ENCODE measurements around the gene TNKS1BP1.

TNKS1BP1 gene

DNA sequence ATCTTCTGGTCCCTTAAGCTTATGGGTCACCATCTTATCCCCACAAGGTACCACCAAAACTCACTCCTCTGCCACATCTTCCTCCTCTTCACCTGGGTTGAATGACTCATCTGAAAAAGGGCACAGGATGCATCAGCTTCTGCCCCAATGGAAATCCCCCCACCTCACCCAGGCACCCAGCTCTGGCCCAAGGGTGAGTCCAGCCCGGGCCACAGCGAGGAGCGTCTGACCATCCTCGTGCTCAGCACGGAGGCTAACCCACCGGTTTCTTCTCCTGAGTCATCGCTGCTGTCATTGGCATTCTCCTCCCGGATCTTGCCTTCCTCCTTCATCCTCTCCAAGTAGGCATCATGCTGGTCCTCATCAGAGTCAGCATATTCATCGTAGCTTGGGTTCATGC, 5.3 kb upstream of the TNKS1BP1 start:
- no peak for FAIRE-seq
- TF ChIP-seq, protein P1, sequence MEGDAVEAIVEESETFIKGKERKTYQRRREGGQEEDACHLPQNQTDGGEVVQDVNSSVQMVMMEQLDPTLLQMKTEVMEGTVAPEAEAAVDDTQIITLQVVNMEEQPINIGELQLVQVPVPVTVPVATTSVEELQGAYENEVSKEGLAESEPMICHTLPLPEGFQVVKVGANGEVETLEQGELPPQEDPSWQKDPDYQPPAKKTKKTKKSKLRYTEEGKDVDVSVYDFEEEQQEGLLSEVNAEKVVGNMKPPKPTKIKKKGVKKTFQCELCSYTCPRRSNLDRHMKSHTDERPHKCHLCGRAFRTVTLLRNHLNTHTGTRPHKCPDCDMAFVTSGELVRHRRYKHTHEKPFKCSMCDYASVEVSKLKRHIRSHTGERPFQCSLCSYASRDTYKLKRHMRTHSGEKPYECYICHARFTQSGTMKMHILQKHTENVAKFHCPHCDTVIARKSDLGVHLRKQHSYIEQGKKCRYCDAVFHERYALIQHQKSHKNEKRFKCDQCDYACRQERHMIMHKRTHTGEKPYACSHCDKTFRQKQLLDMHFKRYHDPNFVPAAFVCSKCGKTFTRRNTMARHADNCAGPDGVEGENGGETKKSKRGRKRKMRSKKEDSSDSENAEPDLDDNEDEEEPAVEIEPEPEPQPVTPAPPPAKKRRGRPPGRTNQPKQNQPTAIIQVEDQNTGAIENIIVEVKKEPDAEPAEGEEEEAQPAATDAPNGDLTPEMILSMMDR (IDR thresholded peaks at IDR 0.05; ENCODE audit: insufficient read depth, missing control alignments): no peak
- no peak for DNase-seq (ENCODE audit: insufficient read length, low spot score)

DNA sequence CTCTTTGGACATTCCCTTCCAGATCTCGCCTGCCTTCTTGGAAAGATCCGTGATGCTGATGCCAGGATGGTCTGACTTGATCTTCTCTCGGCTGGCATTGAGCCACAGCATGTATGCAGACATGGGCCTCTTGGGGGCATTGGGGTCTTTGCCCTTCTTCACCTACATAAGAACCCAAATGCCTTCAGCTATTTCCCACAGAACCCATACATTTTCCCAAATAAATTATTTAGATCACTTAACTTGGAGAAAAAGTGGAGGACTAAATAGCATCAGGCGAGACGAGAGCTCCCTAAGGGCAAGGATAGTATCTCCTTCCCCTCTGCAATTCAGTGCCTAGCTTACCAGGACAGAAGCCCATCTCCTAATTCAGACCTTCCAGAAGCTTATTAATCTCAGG, 3.0 kb upstream of the TNKS1BP1 start:
- TF ChIP-seq, protein P1 (IDR thresholded peaks at IDR 0.05; ENCODE audit: insufficient read depth, missing control alignments): no peak
- FAIRE-seq (no peak), DNase-seq (ENCODE audit: insufficient read length, low spot score) (no peak)

DNA sequence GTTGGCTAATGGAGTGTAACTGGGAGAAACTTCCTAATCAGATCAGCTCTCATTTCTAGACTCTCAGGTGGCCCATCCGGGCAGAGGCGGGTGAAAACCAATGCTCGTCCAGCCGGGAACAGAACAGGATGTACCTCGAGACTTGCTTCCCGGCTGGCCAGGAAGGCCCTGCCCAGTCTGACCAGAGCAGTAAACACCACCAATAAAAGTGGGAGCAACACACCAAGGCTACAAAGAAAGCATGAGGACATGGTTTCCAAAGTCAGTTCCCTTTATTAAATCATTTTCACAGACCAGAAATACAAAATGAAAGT, 940 bp upstream of the TNKS1BP1 start:
- TF ChIP-seq, protein P1 (IDR thresholded peaks at IDR 0.05; ENCODE audit: insufficient read depth, missing control alignments): no peak
- no peak for DNase-seq (ENCODE audit: insufficient read length, low spot score)
- no peak for FAIRE-seq

DNA sequence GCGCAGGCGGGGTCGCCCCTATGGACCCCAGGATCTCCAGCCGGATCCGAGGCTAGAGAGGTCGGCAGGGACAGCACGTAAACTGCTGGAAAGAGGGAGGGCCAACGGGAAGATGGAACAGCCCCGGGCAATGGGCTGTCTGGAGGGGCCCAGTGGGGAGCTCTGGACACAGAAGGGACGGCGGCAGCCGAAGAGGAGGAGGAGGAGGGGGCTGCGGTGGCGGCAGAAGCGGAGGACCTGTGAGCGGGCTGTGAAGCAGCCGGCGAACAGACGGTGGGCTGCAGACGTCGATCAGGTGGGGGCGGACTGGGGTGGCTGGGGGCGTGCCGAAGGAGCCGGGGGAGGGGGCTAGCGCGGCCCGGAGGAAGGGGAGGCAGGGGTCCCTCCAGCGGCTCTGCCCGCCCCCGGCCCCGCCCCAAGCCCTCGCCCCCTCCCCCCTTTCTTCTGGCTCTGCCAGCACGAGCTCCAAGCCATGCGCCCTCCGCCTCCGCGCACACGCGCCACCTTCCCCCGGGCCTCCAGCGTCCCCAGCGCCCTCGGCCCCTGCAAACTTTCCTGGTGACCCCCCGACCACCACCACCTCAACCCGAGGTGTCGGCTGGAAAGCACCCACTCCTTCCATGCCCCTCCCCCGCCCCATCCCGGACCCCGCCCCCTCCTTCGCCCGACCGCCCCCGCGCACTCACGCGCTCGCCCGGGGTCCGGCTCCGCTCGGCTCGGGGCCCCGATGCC, 432 bp downstream of the TNKS1BP1 start:
- DNase-seq (ENCODE audit: insufficient read length, low spot score) (peak; percentile 49), FAIRE-seq (no peak)
- TF ChIP-seq, protein P1 (IDR thresholded peaks at IDR 0.05; ENCODE audit: insufficient read depth, missing control alignments): no peak

DNA sequence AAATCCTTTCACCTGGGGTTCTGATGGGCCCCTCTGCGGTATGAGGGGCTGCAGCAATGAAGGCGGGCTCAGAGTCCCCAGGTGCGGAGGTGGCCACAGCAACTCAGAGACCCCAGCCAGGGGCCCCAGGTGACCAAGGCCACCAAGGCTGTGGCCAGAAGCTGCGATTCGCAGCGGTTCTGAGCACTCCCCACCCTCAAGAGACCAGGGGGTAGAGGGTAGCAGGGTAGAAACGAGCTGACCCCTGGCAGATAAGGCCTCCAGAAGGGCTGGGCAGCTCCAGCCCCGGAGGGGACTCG, 948 bp downstream of the TNKS1BP1 start:
- FAIRE-seq (no peak), DNase-seq (ENCODE audit: insufficient read length, low spot score) (no peak)
- TF ChIP-seq, protein P1 (IDR thresholded peaks at IDR 0.05; ENCODE audit: insufficient read depth, missing control alignments): no peak

DNA sequence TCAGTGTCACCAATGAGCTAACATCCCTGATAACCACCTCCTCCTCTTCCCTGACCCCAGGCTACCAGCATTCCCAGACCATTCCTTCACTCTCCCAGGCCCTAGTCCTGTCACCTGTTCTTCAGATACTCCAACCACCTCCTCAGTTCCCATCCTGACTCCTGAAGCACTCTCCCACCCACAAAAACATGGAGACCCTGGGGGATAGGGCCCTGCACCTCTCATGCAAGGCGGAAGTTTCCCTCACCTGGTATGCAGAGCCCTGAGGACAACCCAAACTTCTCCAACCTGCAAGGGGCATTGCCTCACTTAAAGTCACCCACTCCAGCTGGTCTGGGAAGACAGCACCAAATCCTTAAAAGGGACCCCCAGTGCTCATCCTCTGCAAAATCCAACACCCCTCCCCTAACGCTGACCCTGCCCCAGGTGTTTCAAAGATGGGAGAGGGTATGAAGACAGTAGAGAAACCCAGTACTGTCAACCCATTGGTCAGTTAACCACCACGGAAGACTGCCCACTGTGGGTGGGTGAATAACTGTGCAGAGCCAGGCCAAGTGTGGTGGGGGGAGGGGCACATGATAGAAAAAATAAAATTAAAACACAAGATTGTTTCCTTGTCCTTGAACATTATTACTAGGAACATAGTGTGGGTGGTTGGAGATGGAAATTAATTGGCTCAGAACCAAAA, 1.4 kb downstream of the TNKS1BP1 start:
- no peak for DNase-seq (ENCODE audit: insufficient read length, low spot score)

More for the DNA sequence above, 1.4 kb downstream of the TNKS1BP1 start:
- no peak for FAIRE-seq
- TF ChIP-seq, protein P1 (IDR thresholded peaks at IDR 0.05; ENCODE audit: insufficient read depth, missing control alignments): no peak

Data from D721Med (cell line).